Activated naive CD4-positive, alpha-beta T cell treated with Interleukin-2 at 50 U/mL for 16 hours (primary cell): ENCODE results near the gene CLHC1.
"Not testable (repeated sequence)": the region's sequence is repeated elsewhere in the genome, so short reads cannot be mapped to it uniquely, and the experiment has no call there.

Source experiments
- DNase-seq: peaks from one replicate; pipeline ENCODE4 v3.0.0-alpha.2; 2020

The CLHC1 gene

GRCh38 chr2:55232084-55232862 lies at the start of gene CLHC1, which contains the start of gene RPS27A:
Gene CLHC1, minus strand, starts transcription at chr2:55232293. Its CDS starts 9,882 bp downstream, at chr2:55222411.
Gene RPS27A, plus strand, starts transcription at chr2:55232688. Its CDS starts 137 bp downstream, at chr2:55232825.
- DNase-seq = peak; percentile 96

DNA sequence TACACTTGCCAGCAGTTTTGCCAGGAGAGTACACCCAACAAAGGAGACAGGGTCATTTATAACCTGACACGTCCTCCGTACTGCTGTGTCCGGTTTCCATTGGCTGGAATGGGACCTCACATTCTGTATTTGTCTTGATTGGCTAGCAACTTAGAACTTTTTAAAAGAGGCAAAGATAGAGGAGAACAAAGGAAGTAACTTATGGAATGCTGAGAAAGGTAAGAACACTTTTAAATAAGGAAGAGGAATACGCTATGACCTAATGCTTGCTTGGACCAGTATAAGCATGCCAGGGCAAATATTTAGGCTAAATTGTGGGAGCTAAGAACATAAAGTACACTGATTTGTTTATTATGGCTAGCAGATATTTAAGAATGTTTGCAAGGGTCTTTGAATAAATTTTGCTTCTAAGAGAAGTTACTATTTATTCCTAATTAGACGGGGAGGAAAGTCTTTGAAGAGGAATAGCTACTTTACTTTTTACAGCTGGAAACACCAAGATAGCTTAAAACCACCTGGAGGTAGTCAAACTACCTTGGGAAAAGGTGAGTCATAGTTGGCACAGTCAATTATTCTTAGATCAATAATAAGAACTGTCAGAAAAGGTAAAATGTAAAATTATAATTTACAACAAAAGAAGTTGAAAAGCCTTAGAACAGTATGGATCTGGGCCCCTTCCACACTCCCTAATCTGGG lies 48.9 kb upstream of the CLHC1 start:
- DNase-seq = not testable (repeated sequence)

- not testable (repeated sequence) for DNase-seq
Observed at GRCh38 chr2:55279859-55280424, 47.8 kb upstream of the CLHC1 start.

DNA sequence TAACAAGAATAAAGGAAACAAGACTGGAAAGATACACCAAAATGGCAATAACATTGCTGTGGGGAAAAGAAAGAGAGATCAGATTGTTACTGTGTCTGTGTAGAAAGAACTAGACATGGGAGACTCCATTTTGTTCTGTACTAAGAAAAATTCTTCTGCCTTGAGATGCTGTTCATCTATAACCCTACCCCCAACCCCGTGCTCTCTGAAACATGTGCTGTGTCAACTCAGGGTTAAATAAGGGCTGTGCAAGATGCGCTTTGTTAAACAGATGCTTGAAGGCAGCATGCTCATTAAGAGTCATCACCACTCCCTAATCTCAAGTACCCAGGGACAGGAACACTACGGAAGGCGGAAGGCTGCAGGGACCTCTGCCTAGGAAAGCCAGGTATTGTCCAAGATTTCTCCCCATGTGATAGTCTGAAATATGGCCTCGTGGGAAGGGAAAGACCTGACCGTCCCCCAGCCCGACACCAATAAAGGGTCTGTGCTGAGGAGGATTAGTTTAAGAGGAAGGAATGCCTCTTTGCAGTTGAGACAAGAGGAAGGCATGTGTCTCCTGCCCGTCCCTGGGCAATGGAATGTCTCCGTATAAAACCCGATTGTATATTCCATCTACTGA lies 47.2 kb upstream of the CLHC1 start:
- not testable (repeated sequence) for DNase-seq

DNA sequence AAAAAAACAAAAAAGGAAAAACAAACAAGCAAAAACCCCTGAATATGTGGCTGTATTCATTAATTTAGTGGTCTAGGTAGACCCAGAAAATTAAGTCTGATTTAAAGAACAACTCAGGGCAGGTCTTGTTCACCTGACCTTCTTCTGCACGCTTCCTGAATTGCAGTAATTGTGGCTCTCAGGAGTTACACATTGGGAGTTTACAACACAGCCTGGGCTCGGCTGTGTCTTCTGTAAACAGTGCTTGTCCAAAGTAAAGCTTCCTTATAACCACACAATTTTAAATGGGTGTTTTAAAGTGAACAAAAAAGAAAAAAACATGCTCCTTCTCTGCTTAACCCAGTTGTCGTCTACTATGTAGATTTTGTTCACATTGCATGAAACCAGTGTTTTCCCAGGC lies 45.2 kb upstream of the CLHC1 start:
- no peak for DNase-seq

- DNase-seq = not testable (repeated sequence)
Observed at GRCh38 chr2:55274346-55274745, 42.3 kb upstream of the CLHC1 start.

- no peak for DNase-seq
Observed at GRCh38 chr2:55269645-55269990, 37.5 kb upstream of the CLHC1 start.

DNA sequence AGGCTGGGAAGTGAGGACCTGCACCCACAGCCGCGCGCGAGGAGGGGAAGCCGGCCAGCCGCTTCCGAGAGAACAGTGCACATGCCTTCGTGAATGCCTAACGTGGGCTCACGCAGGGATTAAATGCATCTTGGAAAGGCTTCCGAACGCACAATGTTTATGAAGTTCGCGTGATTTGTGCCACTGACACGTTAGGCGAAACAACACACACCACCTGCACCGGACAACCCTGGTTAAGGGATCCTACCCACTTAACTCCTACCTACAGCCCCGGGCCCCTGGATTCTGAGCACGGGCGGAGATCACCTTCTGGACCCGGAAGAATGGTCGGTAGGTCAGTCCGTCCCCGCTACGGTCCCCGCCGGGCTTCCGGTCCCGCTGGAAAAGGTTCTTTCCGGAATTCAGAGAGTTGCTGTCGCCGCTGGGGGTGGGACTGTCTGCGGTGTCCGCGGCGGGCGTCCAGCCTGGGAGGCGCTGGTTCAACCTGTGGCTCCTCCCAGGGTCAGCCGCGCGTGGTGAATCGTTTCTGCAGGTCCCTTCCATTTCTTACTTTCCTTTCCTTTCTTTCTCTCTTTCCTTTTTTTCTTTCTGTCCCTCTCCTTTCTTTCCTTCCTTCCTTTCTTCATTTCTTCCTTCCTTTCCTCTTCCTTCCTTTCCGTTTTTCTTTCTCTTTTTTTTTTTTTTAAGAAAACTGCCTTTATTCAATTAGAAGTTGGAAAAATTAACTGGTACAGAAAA lies 37.0 kb upstream of the CLHC1 start, which contains the start of gene MTIF2:
TSS of gene MTIF2 (minus strand) at position 325 of the 738 bp plus-strand sequence. CDS start 5,373 bp downstream, outside the sequence.
- peak; percentile 91 for DNase-seq

GRCh38 chr2:55268288-55268906 lies 36.3 kb upstream of the CLHC1 start:
- DNase-seq = no peak

DNA sequence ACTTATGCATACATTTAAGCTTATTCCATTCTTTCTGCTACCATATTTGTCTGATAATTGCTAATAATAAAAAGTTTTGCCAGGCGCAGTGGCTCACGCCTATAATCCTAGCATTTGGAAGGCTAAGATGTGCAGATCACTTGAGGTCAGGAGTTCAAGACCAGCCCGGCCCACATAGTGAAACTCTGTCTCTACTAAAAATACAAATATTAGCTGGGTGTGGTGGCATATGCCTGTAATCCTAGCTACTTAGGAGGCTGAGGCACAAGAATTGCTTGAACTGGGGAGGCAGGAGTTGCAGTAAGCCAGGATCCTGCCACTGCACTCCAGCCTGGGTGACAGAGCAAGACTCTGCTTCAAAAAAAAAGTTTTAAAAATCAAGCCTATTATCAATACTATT lies 27.5 kb upstream of the CLHC1 start:
- DNase-seq = not testable (repeated sequence)

DNA sequence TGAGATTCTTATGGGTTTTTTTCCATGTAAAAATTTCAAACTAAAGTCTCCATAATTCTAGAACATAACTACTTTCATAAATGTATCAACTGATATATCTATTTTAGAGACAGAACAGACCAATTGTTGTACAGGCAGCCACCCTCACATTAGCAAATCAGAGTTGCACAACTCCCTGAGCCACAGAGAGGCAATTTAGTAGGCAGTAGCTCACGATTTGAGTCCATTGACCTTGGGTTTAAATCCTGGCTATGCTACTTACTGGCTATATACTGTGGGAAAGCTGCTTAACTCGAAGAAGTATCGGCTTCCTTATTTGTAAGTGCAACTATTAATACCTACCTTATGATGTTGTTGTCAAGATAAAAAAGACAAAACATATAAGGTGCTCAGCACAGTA lies 20.7 kb upstream of the CLHC1 start:
- DNase-seq = no peak

GRCh38 chr2:55247025-55247424 lies 14.9 kb upstream of the CLHC1 start:
- DNase-seq = no peak

DNA sequence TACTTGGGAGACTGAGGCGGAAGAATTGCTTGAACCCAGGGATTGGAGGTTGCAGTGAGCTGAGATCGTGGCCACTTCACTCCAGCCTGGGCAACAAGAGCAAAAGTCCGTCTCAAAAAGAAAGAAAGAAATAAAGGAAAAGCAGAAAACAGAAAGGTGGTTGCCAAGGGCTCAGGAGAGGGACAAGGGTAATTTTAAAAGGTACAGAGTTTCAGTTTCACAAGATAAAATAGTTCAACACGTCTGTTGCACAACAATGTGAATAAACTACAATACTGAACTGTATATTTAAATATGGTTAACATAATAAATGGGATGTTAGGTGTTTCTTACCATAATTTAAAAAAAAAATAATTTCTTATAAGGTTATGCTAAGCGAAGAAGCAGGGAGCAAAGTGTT lies 13.3 kb upstream of the CLHC1 start:
- no peak for DNase-seq

GRCh38 chr2:55242617-55243016 lies 10.5 kb upstream of the CLHC1 start:
- DNase-seq = no peak

DNA sequence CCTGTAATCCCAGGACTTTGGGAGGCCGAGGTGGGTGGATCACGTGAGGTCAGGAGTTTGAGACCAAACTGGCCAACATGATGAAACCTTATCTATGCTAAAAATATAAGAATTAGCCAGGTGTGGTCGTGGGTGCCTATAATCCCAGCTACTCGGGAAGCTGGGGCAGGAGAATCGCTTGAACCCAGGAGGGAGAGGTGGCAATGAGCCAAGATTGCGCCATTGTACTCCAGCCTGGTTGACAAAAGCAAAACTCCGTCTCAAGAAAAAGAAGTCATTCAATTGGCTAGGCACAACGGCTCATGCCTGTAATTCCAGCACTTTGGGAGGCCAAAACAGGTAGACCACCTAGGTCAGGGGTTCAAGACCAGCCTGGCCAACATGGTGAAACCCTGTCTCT lies 9.5 kb upstream of the CLHC1 start:
- DNase-seq = not testable (repeated sequence)

GRCh38 chr2:55239656-55240222 lies 7.6 kb upstream of the CLHC1 start:
- no peak for DNase-seq

DNA sequence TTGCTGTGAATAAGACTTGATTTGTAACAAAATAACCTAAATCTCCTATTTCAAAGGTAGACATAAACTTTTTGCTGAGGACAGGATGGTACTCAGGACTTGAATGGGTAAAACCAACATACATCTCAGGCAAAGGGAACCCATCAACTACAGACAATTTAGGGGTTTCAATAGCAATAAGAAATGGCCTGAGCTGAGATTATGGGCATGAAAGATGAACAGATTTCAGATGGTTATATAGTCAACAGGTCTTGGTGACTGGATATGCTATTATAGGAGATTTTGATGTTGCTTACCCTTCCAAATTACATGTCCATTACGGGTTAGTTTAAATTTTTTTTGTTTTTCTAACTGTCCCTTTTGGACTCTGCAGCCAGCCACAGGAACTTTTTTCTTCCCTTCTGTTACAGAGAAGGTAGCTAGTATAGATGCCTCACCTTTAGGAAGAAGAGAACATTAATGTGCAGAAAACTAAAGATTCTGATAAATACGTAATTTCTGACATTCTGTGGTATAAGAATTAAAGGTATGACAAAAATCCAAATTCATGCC lies 5.0 kb upstream of the CLHC1 start:
- DNase-seq = no peak

DNA sequence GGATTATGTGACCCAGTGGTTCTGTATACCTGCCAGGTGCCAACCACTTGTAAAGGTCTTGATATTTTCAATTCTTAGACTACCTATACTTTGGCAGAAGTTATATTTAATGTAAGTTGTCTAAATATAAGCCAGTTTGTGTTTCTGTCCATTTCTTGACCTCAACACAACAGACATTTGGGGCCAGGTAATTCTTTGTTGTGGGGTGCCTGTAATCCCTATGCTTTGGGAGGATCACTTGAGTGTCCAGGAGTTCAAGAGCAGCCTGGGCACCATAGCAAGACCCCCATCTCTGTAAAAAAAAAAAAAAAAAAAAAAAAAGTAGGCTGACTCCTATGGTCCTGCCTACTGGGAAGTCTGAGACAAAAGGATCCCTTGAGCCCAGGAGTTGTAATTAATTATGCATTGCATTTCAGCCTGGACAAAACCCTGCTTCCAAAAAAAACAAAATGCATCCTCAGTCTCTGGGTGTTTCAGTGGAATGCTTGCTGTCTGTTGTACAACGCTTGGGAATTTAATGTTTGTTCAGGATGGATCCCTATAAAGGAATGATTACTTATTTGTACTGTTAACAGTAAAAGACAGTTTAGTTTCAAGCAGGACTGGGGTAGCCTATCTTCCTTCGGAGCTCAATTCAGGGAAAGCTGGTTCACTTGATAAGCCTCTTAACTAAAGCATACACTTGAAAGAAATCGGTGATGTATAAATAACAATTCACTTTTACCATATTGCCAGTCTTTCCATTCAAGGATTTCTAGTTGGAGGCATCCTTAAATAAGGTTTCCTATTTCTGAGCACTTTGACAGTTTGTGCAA lies 3.8 kb upstream of the CLHC1 start:
- DNase-seq = no peak

GRCh38 chr2:55233658-55233940 lies 1.5 kb upstream of the CLHC1 start:
- DNase-seq = no peak

- DNase-seq = peak; percentile 64
Observed at GRCh38 chr2:55232863-55233657, 967 bp upstream of the CLHC1 start.
